HG02870 (cell line): Measurements from ENCODE around the gene BORCS6.

ENCODE experiments used
- ATAC-seq: cut with Tn5 transposase; IDR thresholded peaks from one replicate; pipeline ENCODE4 v1.9.1; 2021; ENCODE audit warnings: mild to moderate bottlenecking, moderate library complexity; ENCODE audit not compliant: unreplicated experiment

BORCS6 gene

DNA sequence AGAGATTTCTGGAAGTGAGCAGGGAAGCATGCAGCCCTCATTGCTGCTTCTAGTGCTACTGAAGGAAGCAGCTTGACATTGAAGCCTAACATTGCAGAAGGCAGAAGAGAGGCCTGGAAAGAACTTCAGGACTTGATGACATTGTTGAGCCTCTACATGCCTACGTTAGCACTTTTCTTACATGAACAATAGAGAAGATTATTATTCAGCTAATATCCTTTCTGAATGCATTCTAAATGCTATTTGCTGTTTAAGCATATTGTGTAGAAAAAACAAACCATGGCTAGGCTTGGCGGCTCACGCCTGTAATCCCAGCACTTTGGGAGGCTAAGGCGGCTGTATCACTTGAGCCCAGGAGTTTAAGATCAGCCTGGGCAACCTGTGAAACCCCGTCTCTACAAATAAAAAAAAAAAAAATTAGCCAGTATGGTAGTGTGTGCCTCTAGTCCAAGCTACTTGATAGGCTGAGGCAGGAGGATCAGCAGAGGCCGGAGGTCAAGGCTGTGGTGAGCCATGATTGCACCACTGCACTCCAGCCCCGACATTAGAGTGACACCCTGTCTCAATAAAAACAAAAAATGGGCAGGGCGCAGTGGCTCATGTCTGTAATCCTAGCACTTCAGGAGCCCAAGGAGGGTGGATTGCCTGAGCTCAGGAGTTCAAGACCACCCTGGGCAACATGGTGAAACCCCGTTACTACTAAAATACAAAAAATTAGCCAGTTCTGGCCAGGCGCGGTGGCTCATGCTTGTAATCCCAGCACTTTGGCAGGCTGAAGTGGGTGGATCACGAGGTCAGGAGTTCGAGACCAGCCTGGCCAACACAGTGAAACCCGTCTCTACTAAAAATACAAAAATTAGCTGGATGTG lies 22.6 kb upstream of the BORCS6 start:
- ATAC-seq = no peak

DNA sequence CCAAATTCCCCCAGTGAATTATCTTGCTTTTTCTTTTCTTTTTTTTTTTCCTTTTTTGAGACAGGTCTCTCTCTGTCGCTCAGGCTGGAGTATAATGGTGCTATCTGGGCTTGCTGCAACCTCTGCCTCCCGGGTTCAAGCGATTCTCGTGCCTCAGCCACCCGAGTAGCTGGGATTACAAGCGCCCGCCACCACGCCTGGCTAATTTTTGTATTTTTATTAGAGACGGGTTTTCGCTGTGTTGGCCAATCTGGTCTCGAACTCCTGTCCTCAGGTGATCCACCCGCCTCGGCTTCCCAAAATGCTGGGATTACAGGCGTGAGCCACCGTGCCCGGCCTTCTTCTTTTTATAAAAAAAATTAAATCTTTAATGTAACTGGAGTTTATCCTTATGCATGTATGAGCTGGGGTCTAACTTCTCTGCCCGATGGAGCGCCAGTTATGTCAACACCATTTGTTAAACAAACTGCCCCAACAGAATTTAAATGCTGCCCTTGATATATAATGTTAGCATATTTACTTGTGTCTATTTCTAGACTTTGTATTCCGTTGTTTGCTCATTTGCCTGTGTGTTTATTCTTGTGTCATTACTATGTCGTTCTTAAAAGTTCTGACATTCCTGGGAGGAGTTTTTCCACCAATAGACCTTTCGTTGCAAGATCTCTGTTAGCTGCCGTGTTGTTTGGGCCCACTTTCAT lies 20.9 kb upstream of the BORCS6 start:
- peak; percentile 11 for ATAC-seq

DNA sequence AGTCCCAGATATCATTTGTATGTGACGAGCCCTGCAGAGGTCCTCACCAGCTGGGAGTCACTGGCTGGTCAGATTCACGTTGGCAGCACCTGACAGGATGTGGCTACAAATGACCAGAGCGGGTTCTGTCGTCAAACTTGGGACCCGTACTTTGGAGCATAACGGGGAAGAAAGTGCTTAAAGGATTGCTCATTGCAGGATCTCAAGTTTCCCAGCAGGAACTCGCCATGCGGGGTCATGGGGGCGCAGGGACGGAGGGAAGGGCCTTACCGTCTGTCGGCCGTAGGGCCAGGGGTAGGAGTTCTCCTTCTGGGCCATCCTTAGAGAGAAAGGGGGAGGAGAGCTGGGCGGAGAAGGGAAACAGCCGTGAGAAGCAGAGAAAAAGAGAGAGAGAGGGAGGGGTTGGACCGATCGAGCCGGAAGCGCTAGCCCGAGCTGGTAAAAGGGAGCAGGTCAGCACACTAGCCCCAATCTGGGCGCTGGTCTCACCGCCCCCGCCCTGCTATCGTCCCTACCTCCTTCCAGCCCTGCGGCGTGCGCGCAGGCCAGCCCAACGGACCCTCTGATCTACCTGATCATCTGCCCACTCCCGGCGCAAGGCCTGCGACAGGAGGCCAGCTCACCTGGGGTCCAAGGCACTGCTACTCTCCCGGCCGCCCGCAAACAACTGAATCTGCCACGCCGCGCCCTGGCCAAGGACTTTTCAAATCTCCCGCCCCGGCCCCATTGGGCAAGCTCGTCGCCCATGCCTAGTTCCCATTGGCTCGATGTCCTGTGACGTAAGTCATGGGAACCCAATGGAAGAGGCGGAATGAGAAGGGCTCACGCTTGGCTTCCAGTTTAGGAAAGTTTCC lies 20.2 kb upstream of the BORCS6 start, which contains the start of gene AURKB:
Gene AURKB, minus strand, starts transcription at position 669 of the 854 bp plus-strand sequence. Its CDS starts 351 bp downstream, at position 318.
- peak; percentile 78 for ATAC-seq

DNA sequence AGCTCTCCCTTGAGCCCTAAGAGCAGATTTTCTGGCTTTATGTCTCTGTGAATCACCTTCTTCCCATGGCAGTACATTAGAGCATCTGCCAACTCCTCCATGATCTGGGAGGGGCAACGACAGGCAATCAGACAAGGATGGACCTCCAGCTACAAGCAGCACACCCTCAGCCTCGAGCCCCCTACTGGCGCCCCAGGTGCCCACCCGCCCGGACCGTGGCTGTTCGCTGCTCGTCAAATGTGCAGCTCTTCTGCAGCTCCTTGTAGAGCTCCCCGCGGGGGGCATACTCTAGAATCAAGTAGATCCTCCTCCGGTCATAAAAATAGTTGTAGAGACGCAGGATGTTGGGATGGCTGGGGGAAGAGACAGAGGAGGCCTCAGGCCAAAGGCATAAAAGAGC lies 16.6 kb upstream of the BORCS6 start:
- ATAC-seq = no peak

DNA sequence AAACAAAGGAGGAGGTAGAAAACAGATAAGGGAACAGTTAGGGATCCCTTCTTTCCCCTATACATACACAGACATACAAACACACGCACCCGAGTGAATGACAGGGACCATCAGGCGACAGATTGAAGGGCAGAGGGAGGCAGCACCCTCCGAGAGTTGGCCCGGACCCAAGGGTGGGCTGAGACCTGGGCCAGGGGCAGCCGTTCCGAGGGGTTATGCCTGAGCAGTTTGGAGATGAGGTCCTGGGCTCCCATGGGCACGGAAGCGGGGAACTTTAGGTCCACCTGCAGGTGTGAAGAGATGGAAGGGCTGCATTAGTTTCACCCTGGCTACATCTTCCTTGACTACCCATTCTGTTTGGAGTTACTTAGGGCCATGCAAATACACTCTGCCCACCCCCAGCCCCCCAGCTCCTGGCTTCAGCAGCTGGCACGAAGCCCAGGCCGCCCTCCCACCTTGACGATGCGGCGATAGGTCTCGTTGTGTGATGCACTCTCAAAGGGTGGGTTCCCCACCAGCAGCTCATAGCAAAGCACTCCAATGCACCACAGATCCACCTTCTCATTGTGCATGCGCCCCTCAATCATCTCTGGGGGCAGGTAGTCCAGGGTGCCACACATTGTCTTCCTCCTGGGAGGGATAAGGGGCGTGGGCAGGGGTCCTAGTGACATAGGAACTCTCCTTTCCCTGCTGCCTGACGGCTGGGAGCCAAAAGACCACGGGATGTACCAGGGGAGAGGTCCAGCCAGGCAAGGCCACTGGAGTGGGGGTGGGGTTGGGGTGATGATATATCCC lies 15.0 kb upstream of the BORCS6 start:
- no peak for ATAC-seq

DNA sequence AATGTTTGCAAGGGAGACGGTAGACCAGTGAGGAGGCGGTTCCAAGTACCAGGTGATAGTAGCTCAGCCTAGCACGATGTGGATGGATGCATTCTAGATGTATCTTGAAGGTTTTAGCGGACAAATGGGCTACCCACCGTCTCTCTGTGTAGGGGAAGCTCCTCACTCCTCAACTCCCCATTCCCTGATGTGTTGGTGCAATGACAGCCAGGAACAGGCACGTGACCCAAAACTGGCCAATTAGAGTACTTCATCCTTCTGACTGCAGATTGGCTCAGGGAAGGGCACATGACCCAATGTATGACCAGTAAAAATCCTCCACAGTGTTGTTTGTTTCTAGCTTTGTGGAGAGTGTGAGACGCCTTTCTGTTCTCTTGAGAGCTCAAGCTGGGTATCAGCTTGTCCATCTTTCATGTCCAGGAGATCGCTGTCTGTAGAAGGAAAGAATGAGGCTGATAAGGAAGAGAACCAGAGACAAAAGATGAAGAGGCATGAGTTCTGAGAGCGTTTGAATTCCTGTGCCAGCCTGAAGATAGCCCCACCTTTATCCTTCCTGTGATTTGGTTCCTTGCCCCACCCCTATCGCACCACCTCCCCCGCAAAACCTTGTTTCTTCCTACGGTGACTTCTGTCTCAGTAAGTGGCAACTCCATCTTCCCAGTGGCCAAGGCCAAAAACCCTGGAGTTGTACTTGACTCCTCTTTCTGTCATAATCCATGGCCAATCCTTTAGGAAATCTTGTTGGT lies 2.3 kb upstream of the BORCS6 start:
- ATAC-seq = no peak

DNA sequence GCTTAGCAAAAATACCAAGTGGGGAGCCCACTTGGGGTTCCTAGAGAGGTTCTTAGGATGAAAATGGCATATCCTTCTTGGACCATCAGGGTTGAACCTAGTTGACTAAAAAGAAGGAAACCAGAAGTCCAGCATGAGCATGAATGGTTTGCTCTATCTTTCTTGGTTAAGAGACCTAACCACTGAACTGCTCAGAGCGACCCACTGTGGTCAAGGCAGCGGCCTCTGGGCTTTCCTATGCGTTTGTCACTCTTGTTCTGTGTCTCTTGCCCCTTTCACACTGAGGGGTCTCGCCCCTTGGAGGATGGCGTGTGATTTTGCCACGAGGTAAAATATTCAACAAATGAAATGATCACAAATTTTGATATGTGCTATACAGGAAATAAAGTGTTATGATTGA lies 526 bp upstream of the BORCS6 start:
- ATAC-seq = no peak

DNA sequence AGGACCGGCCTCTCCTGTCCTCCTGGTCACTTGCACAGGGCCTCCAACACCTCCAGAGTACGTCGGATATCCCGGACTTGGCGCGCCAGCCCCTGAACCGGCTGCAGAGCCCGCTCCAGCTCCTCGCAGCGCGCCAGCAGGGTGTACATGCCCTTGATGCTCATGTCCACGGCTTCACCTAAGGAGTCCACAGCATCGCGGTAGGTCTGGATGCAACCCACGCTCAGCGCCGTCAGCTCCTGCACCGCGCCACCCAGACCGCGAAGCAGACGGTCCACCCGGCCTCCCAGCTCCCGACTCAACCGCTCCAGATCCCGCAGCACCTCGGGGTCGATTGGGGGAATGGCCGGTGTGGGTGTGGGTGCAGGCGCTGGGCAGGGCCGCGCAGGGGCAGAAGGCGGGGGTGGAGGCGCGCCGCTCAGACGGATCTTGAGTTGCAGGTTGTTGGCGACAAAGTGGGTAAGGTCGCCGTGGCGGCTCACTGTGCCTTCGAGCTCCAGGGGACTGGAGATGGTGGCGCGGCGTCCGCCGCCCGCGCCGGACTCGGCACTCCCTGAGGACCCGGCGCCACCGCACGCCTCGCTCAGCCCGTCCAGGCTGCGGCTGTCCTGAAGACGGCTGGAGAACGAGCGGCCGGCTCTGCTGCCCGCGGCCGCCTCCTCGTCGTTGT lies 804 bp downstream of the BORCS6 start:
- ATAC-seq = no peak

DNA sequence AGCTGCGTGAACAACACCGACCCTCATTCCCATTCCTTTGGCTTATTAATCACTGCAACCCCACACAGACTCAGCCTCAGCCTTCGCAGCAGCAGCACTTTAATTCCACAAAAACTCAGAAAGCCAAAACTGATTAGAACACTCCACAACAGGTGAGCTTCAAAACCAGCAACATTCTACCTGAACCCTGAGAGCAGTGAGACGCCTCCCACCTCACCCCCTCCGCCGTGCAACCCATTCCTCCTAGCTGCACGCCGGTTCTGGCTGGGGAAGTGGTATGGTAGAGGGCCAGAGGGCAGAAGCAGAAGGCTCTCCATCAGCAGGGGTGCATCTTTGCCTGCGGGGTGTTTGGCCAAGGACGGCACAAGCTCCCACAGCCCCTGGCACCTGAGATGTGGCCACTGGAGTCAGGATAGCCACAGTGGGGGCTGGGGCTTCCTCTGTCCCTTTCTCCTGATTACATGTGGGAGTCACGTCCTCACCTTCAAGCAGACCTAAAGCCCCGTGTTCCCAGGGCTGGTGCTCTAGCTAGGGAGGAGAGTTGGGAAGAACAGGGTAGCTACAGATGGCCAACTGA lies 1.6 kb downstream of the BORCS6 start:
- no peak for ATAC-seq

DNA sequence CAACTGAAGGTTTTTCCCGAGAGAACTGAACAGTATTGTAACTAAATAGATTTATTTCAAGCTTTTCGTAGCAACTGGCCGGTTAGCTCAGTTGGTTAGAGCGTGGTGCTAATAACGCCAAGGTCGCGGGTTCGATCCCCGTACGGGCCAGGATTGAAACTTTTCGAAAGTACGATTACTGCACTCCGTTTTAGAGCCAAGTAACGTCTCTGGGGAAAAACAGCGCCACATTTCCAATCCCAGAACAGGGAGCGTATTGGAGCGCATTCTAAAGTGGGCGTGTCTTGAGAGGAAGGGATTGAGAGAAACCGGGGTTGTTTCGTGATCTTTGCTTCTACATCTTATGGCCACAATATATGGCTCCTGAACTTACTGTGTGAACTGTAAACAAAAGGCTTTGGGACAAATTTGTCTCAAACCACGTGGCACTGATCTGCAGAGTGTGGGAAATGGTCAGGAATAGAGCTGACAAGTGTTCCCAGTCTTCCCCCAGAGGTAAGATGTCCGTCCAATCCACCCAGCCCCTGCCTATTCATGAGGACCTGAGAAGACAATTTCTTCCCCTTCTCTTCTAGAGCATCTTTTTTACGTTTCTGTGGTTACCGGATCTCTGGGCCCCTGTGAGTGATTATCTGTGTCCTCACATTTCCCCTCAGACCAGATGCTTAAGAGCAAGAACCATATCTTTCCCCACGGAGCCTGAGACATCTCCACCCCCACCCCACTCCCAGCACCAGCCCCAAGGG lies 2.3 kb downstream of the BORCS6 start:
- ATAC-seq = peak; percentile 25

DNA sequence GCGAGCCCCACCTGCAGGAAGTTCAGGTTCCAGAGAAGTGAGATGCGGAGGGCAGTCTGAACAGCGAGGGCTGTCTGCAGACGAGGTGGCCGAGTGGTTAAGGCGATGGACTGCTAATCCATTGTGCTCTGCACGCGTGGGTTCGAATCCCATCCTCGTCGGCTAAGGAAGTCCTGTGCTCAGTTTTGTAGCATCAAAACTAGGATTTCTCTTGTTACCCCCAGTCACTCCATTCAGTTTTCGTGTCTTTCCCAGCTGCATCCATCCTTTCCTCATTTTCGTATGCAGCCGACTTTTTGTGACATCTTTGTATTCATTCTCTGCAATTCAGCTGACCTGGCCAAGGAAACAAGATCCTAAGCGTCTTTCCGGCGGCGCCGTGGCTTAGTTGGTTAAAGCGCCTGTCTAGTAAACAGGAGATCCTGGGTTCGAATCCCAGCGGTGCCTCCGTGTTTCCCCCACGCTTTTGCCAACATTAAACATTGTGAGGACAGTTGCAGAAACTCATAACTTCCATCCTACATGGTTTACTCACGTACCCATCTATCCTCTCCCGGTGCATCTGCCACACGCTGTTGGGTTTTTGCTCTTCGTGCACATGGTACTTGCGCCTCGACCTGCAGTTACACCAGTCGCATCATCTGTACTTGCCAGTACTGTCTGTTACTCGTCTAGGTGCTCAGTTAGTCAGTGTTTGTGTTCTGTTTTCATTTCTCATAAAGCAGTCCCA lies 3.0 kb downstream of the BORCS6 start:
- ATAC-seq = peak; percentile 28

DNA sequence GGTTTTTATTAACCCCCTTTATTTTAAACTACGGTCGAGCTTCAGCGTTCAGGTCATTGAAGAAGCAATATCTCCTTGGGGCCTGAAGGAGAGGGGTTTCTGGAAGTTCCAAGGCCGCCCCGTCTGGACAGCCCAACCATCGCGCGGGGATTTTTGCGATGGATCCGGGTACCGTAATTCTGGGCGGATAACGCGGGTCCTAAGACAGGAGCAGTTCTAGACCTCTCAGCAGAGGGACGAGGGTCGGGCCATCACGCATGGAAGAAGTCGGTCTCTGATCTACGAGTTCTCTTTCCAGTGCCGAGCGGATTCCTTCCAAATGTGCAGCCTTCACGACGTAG lies 3.6 kb downstream of the BORCS6 start:
- ATAC-seq = no peak

DNA sequence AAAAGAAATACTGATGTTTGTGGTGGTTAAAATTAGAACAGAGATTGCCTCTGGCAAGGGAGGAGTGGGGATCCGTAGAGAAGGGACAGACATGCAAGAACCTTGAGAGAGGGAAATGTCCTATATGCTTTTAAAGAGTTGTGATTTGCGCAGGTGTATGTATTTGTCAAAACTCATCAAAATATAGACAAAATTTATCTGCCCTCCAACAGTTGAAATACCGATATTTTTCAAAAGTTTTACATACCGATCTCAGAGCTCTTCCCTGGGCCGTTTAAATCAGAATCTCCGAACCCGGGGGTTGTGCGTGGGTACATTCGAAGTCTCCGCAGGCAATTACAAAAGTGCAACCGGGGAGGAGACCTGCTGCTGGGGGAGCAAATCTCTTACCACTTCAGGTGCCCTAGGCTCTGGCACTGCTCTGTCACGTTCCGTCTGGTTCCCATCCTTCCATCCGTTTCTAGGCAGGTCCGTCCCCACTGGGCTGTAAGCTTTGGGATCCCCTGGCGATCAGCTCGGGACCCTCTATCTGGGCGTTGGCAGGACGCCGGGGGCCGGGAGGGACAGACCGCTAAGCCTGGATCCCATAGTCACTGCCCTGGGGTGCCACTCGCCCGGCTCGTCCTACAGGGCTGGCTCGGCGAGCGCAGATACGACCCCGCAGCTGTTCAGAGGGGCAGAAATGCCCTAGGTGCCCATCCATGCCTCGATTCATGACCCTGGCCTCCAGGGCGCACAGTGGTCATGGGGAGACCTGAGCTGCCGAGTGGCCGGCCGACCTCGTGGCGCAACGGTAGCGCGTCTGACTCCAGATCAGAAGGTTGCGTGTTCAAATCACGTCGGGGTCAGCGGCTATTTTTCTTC lies 4.2 kb downstream of the BORCS6 start:
- ATAC-seq = peak; percentile 11

DNA sequence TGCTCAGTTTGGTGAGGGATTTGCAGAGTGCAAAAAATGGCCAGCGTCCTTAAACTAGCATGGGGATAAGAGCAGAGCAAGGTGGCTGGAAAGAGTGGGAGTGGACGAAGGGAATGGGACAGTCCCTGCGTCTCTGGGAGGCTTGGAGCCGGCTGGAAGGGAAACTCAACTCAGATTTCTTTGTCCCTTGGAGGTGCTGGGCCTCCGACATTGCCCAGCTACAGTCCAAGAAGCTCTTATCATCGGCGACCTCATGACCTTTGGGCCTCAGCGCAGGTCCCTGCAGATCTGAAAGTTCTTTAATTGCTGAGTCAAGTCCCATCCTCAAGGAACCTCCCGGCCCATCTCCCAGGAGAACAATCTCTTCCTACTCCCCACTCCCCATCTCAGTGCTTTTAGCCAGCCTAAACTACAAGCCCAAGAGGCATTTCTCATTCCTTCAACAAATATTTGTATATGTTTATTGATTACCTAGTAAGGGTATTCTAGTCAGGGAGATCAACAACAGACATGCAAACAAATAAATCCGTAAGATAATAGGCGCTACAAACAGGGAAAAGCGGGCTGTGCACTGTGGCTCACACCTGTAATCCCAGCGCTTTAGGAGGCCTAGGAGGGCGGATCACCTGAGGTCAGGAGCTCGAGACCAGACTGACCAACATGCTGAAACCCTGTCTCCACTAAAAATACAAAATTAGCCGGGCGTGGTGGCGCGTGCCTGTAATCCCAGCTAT lies 12.8 kb downstream of the BORCS6 start:
- ATAC-seq = no peak

DNA sequence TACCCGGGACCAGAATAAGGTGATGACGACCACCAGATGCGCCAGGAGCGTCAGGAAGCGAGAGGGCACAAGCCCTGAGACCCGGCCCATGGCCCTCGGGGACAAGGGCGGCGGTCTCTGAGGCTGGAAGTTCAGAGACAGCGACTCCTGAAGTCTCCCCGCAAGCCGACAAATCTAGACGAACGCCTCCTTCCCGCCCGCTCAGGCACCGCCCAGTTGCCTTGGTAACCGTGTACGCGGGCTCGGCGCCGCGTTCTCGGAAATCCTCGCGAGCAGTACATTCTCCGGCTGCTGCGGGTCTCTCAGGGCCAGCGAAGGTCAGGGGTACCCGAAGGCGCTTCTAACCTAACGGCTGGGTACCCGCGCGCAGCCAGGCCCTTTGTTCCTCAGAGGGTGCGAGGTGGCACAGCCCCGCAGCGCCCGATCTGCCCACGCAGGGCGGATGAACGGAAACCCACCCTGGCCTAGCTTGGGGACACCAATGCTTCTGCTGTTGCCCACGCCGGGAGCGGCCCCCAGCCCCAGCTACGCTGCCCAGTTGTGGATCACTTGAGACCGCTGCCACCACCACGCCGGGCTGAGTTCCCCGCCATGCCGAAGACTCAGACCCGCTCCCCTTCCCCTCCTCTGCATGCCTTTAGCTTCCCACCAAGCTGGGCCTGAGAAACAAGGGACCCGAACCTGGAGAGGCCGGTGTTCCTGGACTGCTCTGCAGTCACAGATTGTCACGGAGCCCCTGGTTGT lies 13.6 kb downstream of the BORCS6 start, which contains the start of gene TMEM107:
Gene TMEM107, minus strand, starts transcription at position 184 of the 744 bp plus-strand sequence. Its CDS starts 94 bp downstream, at position 90.
- ATAC-seq = peak; percentile 43
